ENCODE measurements around the gene EFCAB8. TPM values are rescaled to one million over a fixed set of nuclear protein-coding genes. Genes with fewer than 3 reads are reported as not detected.

The EFCAB8 gene
- total RNA-seq, 1 donor from 2014 or later, result 0.41 TPM

DNA sequence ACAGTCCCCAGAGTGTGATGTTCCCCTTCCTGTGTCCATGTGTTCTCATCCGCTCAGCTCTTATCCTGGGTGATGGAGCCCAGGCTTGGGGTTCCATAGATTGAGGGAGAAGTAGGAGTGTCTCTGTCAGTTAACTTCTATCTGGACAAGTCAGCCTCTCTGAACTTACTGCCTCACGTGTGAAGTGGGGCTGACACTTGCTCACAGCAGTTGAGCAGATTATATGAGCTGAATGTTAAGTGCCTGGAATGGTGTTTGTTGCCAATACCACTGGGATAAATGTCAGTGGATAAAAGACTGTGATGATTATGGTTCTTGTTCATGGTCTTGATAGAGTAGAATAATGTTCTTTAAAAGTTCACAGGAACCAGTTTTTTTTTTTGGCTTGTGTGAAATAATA lies 17.1 kb upstream of the EFCAB8 start:
- TF ChIP-seq, protein P1, sequence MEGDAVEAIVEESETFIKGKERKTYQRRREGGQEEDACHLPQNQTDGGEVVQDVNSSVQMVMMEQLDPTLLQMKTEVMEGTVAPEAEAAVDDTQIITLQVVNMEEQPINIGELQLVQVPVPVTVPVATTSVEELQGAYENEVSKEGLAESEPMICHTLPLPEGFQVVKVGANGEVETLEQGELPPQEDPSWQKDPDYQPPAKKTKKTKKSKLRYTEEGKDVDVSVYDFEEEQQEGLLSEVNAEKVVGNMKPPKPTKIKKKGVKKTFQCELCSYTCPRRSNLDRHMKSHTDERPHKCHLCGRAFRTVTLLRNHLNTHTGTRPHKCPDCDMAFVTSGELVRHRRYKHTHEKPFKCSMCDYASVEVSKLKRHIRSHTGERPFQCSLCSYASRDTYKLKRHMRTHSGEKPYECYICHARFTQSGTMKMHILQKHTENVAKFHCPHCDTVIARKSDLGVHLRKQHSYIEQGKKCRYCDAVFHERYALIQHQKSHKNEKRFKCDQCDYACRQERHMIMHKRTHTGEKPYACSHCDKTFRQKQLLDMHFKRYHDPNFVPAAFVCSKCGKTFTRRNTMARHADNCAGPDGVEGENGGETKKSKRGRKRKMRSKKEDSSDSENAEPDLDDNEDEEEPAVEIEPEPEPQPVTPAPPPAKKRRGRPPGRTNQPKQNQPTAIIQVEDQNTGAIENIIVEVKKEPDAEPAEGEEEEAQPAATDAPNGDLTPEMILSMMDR (IDR thresholded peaks at IDR 0.05; ENCODE audit: insufficient read depth, low read depth, low read length), result no peak
- H4K20me1 ChIP-seq (ENCODE audit: insufficient read depth, low read length), result peaks cover 91% of the 10 kb centered on the region
- H3K27me3 ChIP-seq (ENCODE audit: insufficient read depth, low read length), result no peaks in the 10 kb centered on the region
- no peak for DNase-seq (ENCODE audit: low read depth)
- H3K36me3 Mint-ChIP-seq (ENCODE audit: low read depth, unreplicated experiment), result peaks cover 18% of the 10 kb centered on the region
- H3K27me3 Mint-ChIP-seq (ENCODE audit: low read depth, unreplicated experiment), result no peaks in the 10 kb centered on the region
- H3K4me3 Mint-ChIP-seq (ENCODE audit: unreplicated experiment), result no peak overlapping the region
- H3K4me1 ChIP-seq (ENCODE audit: insufficient read depth, low read length), result no peaks in the 10 kb centered on the region
- no peaks in the 10 kb centered on the region for H3K9me3 ChIP-seq (ENCODE audit: insufficient read depth, low read depth, low read length)
- no peak overlapping the region for H3K4me3 ChIP-seq (ENCODE audit: insufficient read depth, low read depth, low read length)
- no peak overlapping the region for H2AFZ ChIP-seq (ENCODE audit: low read depth, low read length)
- FAIRE-seq, result no peak
- H3K27ac Mint-ChIP-seq (ENCODE audit: unreplicated experiment), result no peak overlapping the region
- H3K4me1 Mint-ChIP-seq (ENCODE audit: low read depth, unreplicated experiment), result peaks cover 7% of the 10 kb centered on the region
- H3K27ac ChIP-seq (ENCODE audit: low read depth, low read length), result no peak overlapping the region
- H3K36me3 ChIP-seq (ENCODE audit: insufficient read depth, low read length), result peaks cover 57% of the 10 kb centered on the region
- H3K79me2 ChIP-seq (ENCODE audit: insufficient read depth, low read length), result peaks cover 92% of the 10 kb centered on the region
- no peaks in the 10 kb centered on the region for H3K9me3 Mint-ChIP-seq (ENCODE audit: unreplicated experiment)
- H3K9ac ChIP-seq (ENCODE audit: low read length), result no peak overlapping the region
- no peak overlapping the region for H3K4me2 ChIP-seq (ENCODE audit: low read length)

DNA sequence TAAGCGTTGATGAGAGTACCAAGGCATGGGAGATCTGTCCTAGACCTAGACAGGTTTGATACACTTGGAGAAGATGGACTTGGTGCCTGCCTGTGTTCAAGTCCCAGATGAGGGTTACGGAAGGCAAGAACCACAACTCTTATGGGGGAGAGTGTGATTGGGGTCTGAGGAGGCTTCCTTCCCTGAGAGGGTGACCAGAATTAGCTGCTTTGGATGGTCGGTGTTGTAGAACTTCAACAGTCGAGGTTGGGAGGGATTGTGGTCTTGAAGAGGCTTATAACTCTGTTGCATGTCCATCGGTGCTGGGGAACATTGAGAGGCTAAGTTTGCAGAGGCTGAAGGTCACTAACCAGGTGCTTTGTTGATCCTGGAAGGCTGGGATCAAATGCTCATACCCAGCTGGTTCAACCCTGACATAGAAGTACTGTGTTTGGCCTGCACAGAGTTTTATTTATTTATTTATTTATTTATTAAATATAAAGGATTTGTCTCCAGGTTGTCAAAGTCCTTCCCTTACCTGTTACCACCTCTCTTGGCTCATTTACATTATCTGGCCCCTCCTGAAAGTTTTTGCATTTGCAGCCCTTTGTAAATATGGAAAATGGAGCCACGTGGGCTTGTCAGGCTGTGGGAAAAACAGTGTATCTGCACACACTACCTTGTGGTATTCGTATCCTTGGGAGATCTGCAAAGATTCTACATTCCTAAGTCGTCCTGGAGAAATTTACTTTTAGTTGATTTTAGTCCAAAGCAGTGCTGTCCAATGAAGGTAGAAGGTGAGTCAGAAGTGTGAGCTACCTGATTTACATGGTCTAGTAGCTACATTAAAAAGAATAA lies 15.8 kb upstream of the EFCAB8 start:
- Histone ChIP-seq H3K27me3 (ENCODE audit: insufficient read depth, low read length) (no peaks in the 10 kb centered on the region), H3K9me3 (ENCODE audit: insufficient read depth, low read depth, low read length) (no peaks in the 10 kb centered on the region), H2AFZ (ENCODE audit: low read depth, low read length) (no peak overlapping the region), H4K20me1 (ENCODE audit: insufficient read depth, low read length) (peaks cover 93% of the 10 kb centered on the region), H3K9ac (ENCODE audit: low read length) (no peak overlapping the region), H3K4me1 (ENCODE audit: insufficient read depth, low read length) (no peaks in the 10 kb centered on the region), H3K79me2 (ENCODE audit: insufficient read depth, low read length) (peaks cover 86% of the 10 kb centered on the region), H3K27ac (ENCODE audit: low read depth, low read length) (no peak overlapping the region), H3K36me3 (ENCODE audit: insufficient read depth, low read length) (peaks cover 63% of the 10 kb centered on the region), H3K4me2 (ENCODE audit: low read length) (no peak overlapping the region), H3K4me3 (ENCODE audit: insufficient read depth, low read depth, low read length) (no peak overlapping the region)
- H3K36me3 Mint-ChIP-seq (ENCODE audit: low read depth, unreplicated experiment), result peaks cover 20% of the 10 kb centered on the region
- DNase-seq (ENCODE audit: low read depth) (no peak), FAIRE-seq (no peak)
- H3K27ac Mint-ChIP-seq (ENCODE audit: unreplicated experiment), result no peak overlapping the region
- H3K4me1 Mint-ChIP-seq (ENCODE audit: low read depth, unreplicated experiment), result peaks cover 7% of the 10 kb centered on the region
- H3K4me3 Mint-ChIP-seq (ENCODE audit: unreplicated experiment), result no peak overlapping the region
- H3K27me3 Mint-ChIP-seq (ENCODE audit: low read depth, unreplicated experiment), result no peaks in the 10 kb centered on the region
- H3K9me3 Mint-ChIP-seq (ENCODE audit: unreplicated experiment), result no peaks in the 10 kb centered on the region
- TF ChIP-seq, protein P1 (IDR thresholded peaks at IDR 0.05; ENCODE audit: insufficient read depth, low read depth, low read length), result no peak
- no peak for TF ChIP-seq EZH2 (IDR thresholded peaks at IDR 0.05; ENCODE audit: insufficient read depth, low read length)

DNA sequence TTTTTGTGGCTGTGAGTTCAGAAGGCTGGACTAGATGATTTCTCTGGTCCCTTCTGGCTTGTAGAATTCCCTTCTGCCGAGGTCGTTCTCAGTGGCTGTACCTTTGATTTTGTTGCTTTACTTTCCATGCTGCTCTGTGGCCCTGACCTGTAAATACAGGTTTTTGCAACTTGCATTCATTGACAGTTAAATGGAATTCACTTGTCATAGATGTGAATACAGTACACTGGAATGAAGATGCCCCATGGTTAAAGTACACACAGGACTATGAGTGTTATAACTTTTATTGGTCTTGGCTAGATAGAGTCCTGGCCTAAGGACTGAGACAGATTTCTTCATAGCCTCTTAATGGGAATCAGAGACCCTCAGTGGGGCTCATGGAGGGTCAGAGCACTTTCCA lies 12.9 kb upstream of the EFCAB8 start:
- no peak overlapping the region for H3K4me2 ChIP-seq (ENCODE audit: low read length)
- no peak overlapping the region for H2AFZ ChIP-seq (ENCODE audit: low read depth, low read length)
- FAIRE-seq, result no peak
- H3K36me3 Mint-ChIP-seq (ENCODE audit: low read depth, unreplicated experiment), result peaks cover 17% of the 10 kb centered on the region
- no peaks in the 10 kb centered on the region for H3K27me3 ChIP-seq (ENCODE audit: insufficient read depth, low read length)
- H4K20me1 ChIP-seq (ENCODE audit: insufficient read depth, low read length), result peaks cover 83% of the 10 kb centered on the region
- no peak overlapping the region for H3K4me3 ChIP-seq (ENCODE audit: insufficient read depth, low read depth, low read length)
- H3K4me1 Mint-ChIP-seq (ENCODE audit: low read depth, unreplicated experiment), result peaks cover 7% of the 10 kb centered on the region
- no peak for DNase-seq (ENCODE audit: low read depth)
- TF ChIP-seq, protein P1 (IDR thresholded peaks at IDR 0.05; ENCODE audit: insufficient read depth, low read depth, low read length), result no peak
- no peak for TF ChIP-seq EZH2 (IDR thresholded peaks at IDR 0.05; ENCODE audit: insufficient read depth, low read length)
- H3K9ac ChIP-seq (ENCODE audit: low read length), result no peak overlapping the region
- no peak overlapping the region for H3K4me3 Mint-ChIP-seq (ENCODE audit: unreplicated experiment)
- H3K27me3 Mint-ChIP-seq (ENCODE audit: low read depth, unreplicated experiment), result no peaks in the 10 kb centered on the region
- H3K27ac ChIP-seq (ENCODE audit: low read depth, low read length), result no peak overlapping the region
- H3K4me1 ChIP-seq (ENCODE audit: insufficient read depth, low read length), result no peaks in the 10 kb centered on the region
- H3K27ac Mint-ChIP-seq (ENCODE audit: unreplicated experiment), result no peak overlapping the region
- H3K36me3 ChIP-seq (ENCODE audit: insufficient read depth, low read length), result peaks cover 54% of the 10 kb centered on the region
- no peaks in the 10 kb centered on the region for H3K9me3 ChIP-seq (ENCODE audit: insufficient read depth, low read depth, low read length)
- H3K79me2 ChIP-seq (ENCODE audit: insufficient read depth, low read length), result peaks cover 63% of the 10 kb centered on the region
- H3K9me3 Mint-ChIP-seq (ENCODE audit: unreplicated experiment), result no peaks in the 10 kb centered on the region

Data from astrocyte (in vitro differentiated cells and primary cell).